PC-9 (cell line): ENCODE results near the gene ARHGAP40.

Source experiments
- EZH2 ChIP-seq: fragments of 200-600 bp; sonication (generic); IDR thresholded peaks from 2 replicates; pipeline ENCODE4 v1.8.0; 2017; ENCODE audit warnings: antibody characterized with exemption, low read depth
- TF ChIP-seq, protein P1 (sequence below): fragments of 200-600 bp; sonication (generic); conservative IDR thresholded peaks from 2 replicates; pipeline ENCODE4 v1.6.1; 2017; ENCODE audit warnings: mixed run types, antibody characterized with exemption, mild to moderate bottlenecking, moderate library complexity

DNA sequence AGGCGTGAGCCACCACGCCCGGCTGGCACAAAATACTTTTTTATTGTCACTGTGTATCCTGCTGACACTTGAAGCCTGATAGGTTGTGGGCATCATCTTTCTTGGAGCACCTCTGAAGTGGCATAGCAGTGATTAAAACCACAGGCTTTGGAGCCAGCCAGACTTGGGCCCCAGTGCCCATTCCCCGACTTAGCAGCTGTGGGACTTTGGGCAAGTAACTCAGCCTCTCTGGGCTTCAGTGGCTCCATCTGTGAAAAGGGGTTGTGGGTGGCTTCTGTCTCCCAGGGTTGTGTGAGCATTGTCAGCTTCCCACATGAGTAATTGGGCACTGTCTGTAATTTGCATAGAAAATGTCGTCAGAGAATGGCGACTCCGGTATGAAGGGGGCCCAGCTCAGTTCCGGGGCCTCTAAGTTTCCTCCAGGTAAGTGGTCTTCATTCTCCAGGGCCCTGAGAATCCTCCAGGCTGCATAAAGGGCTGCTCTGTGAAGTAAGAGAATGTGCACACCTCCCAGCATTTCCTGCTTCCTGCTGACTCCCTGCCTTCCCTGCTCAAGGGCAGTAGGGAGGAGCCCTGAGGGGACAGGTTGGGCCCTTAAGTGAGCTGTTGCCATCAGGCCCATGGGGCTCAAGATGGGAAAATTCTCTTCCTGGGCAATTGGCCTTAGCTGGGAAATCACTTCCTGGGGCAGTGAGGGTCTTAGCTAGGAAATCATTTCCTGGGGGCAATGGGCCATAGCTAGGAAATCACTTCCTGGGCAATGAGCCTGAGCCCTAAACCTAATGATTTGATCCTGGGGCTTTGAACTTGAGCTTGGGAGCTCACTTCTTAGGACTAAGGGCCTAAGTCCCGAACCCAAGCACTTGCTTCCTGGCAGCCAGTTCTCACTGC lies 27.2 kb downstream of the ARHGAP40 start:
- TF ChIP-seq, protein P1, sequence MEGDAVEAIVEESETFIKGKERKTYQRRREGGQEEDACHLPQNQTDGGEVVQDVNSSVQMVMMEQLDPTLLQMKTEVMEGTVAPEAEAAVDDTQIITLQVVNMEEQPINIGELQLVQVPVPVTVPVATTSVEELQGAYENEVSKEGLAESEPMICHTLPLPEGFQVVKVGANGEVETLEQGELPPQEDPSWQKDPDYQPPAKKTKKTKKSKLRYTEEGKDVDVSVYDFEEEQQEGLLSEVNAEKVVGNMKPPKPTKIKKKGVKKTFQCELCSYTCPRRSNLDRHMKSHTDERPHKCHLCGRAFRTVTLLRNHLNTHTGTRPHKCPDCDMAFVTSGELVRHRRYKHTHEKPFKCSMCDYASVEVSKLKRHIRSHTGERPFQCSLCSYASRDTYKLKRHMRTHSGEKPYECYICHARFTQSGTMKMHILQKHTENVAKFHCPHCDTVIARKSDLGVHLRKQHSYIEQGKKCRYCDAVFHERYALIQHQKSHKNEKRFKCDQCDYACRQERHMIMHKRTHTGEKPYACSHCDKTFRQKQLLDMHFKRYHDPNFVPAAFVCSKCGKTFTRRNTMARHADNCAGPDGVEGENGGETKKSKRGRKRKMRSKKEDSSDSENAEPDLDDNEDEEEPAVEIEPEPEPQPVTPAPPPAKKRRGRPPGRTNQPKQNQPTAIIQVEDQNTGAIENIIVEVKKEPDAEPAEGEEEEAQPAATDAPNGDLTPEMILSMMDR = no peak
- no peak for TF ChIP-seq EZH2
